Fibroblast of pulmonary artery (primary cell): ENCODE results near the gene ASIC3.

Experiments
- DNase-seq: peaks from one replicate; pipeline ENCODE4 v3.0.0-alpha.2; 2010; ENCODE audit warnings: low read depth
- H3K4me3 ChIP-seq: replicated peaks from 2 replicates; pipeline ENCODE4 v1.5.1; 2011; ENCODE audit warnings: low read depth, mild to moderate bottlenecking, control low read depth, low read length, moderate library complexity
- CTCF ChIP-seq: IDR thresholded peaks from 2 replicates; pipeline ENCODE4 v1.5.1; 2011; ENCODE audit warnings: mild to moderate bottlenecking, control low read depth, low read length, inconsistent platforms; ENCODE audit errors: missing control alignments

Gene ASIC3

GRCh38 chr7:151060416-151061212, 12.3 kb downstream of the ASIC3 start:
- TF ChIP-seq CTCF = peak; percentile 9
- DNase-seq = peak; percentile 64
- peak overlapping the region; percentile 83 for H3K4me3 ChIP-seq

- no peak for TF ChIP-seq CTCF
- peak overlapping the region; percentile 83 for H3K4me3 ChIP-seq
- DNase-seq = no peak
Observed at GRCh38 chr7:151061213-151062110, 13.1 kb downstream of the ASIC3 start.

- peak overlapping the region; percentile 83 for H3K4me3 ChIP-seq
- no peak for DNase-seq
- TF ChIP-seq CTCF = no peak
Observed at GRCh38 chr7:151062111-151062398, 13.7 kb downstream of the ASIC3 start.

GRCh38 chr7:151062399-151063211, 14.3 kb downstream of the ASIC3 start:
- no peak for TF ChIP-seq CTCF
- DNase-seq = peak; percentile 52

GRCh38 chr7:151063212-151063561, 14.9 kb downstream of the ASIC3 start:
- no peak for TF ChIP-seq CTCF
- H3K4me3 ChIP-seq = no peak overlapping the region
- peak; percentile 60 for DNase-seq

More at GRCh38 chr7:151062399-151063211, 14.3 kb downstream of the ASIC3 start:
- peak overlapping the region; percentile 31 for H3K4me3 ChIP-seq

- TF ChIP-seq CTCF = no peak
- no peak for DNase-seq
- H3K4me3 ChIP-seq = no peak overlapping the region
Observed at GRCh38 chr7:151064454-151064853, 16.1 kb downstream of the ASIC3 start.
